Naive B cell (primary cell): ENCODE measurements around the gene TTC36. TPM values are rescaled to one million over a fixed set of nuclear protein-coding genes. Genes with fewer than 3 reads are reported as not detected.
A peak's percentile ranks its signal among the peaks of the same experiment; 100 is the strongest.
"Not testable (repeated sequence)": the region's sequence is repeated elsewhere in the genome, so short reads cannot be mapped to it uniquely, and the experiment has no call there.

Source experiments
- ATAC-seq, 2 donors: fragments of 150-1000 bp; cut with Tn5 transposase; 2 replicates each; pipeline ENCODE4 v1.10.0; 2021; ENCODE audit warnings: low read depth in 2 of 2, mild to moderate bottlenecking in 2 of 2, moderate library complexity in 2 of 2
- DNase-seq: peaks from one replicate; pipeline ENCODE4 v3.0.0; 2022
- H3K27ac Mint-ChIP-seq, 6 donors: one replicate each; pipeline ENCODE4 v1.8.0; 2020 to 2022; ENCODE audit warnings: mild to moderate bottlenecking in 6 of 6, mixed read lengths in 6 of 6, moderate library complexity in 5 of 6, inconsistent platforms in 2 of 6
- H3K27me3 Mint-ChIP-seq, 3 donors: one replicate each; pipeline ENCODE4 v1.8.0; 2021 to 2022; ENCODE audit warnings: mixed read lengths in 3 of 3, mild to moderate bottlenecking in 1 of 3
- H3K36me3 Mint-ChIP-seq, 2 donors: one replicate each; pipeline ENCODE4 v1.8.0; 2020 to 2022; ENCODE audit warnings: mixed read lengths in 2 of 2, inconsistent platforms in 1 of 2, mild to moderate bottlenecking in 1 of 2
- H3K4me1 Mint-ChIP-seq, 3 donors: one replicate each; pipeline ENCODE4 v1.8.0; 2020 to 2022; ENCODE audit warnings: mixed read lengths in 3 of 3, inconsistent platforms in 1 of 3, mild to moderate bottlenecking in 1 of 3, moderate library complexity in 1 of 3
- H3K4me3 Mint-ChIP-seq, 8 donors: one replicate each; pipeline ENCODE4 v1.8.0; 2020 to 2022; ENCODE audit warnings: mild to moderate bottlenecking in 8 of 8, mixed read lengths in 8 of 8, moderate library complexity in 8 of 8, inconsistent platforms in 2 of 8
- H3K9me3 Mint-ChIP-seq, 7 donors: one replicate each; pipeline ENCODE4 v1.8.0; 2020 to 2022; ENCODE audit warnings: mixed read lengths in 7 of 7, mild to moderate bottlenecking in 5 of 7, inconsistent platforms in 2 of 7, moderate library complexity in 1 of 7
- polyA plus RNA-seq, 6 donors: library from polyadenylated mRNA; unstranded; fragments of 300-500 nt; fragmentation: Illumina TruSeq; gene quantifications; one replicate each; pipeline ENCODE4 v1.2.3, GENCODE V29; 2021; ENCODE audit warnings: low read depth in 6 of 6

TTC36 gene
- polyA plus RNA-seq, 6 donors from 2014 or later, result not detected

DNA sequence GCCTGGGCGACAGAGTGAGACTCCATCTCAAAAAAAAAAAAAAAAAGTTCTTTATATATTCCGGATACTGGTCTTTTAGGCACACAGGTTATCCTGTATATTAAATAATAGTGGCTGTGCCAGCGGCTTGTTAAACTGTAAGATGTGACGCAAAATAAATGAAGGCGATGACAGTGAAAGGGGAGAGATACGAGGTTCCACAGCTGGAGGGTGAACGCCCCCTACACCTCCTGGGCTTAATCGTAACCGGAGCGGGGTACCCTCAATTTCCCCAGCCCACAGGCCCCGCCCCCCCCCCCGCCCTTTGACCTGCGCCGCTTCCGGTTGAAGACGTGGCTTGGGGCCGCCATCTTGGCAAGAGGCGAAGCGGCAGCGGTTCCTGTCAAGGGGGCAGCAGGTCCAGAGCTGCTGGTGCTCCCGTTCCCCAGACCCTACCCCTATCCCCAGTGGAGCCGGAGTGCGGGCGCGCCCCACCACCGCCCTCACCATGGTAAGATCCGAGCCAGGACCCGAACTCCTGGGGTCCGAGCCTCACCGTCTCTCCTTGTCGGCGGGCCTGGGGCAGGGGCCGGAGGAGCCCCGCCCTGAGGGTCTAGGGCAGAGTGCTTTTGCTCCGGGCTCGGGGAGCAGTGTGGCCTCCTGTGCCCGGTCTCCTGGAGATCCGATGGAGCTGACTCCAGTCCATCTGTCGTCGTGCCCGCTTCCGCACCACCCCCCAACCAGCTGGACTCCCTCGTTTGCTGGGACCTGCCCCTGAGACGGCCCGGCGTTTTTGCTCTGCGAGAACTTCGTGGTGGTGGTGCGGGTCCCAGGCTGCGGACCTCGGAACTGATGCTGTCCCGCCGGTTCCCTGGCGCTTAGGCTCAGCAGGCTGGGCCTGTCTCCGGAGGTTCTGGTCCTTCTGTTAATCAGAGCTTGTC is 45.0 kb downstream of the TTC36 start, which contains the start of gene ARCN1:
ARCN1 (plus strand) TSS at position 349 of the 920 bp plus-strand sequence; CDS start at position 488, 139 bp downstream.
- peak; percentile 86 to 87 for ATAC-seq
- H3K36me3 Mint-ChIP-seq, result no peaks in the 10 kb centered on the region
- H3K4me3 Mint-ChIP-seq, result peak within 1 kb of the TSS; percentile 87 to 96 (median 95)
- H3K4me1 Mint-ChIP-seq, result peaks cover 29 to 43% (median 36%) of the 10 kb centered on the region in 3 donors
- H3K27ac Mint-ChIP-seq, result peak within 1 kb of the TSS; percentile 94 to 97 (median 96)
- H3K9me3 Mint-ChIP-seq, result no peaks in the 10 kb centered on the region
- DNase-seq, result peak; percentile 73
- H3K27me3 Mint-ChIP-seq, result no peaks in the 10 kb centered on the region

DNA sequence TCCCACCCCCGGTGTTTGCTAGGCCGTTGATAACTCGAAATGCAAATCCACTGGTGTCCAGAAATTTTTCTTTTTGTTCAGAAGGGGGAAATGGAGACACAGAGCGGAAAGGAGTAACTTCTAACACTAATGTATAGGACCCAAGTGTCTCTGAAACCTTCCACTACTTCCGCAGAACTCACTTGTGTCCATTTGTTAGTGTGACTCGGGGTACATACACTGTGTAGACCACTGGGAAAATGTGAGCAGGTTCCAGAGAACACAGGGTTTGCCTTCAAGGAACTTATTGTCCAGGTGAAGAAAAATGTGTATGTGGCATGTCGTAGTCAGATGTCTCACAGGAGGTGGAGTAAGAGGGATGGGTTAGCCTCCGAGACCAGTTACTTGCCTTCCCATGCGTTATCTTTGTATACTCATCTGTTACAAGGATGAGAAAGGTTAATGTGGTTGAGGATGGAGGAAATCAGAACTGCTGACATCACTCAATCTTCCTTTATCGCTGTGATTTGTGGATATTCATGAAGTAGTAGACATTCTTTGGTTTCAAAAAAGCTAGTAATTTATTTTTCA is 45.8 kb downstream of the TTC36 start:
- Mint-ChIP-seq H3K9me3 (no peaks in the 10 kb centered on the region), H3K4me1 (peaks cover 32 to 48% (median 41%) of the 10 kb centered on the region in 3 donors), H3K36me3 (no peaks in the 10 kb centered on the region), H3K27me3 (no peaks in the 10 kb centered on the region), H3K27ac (peak overlapping the region; percentile 94 to 97 (median 96)), H3K4me3 (peak overlapping the region; percentile 87 to 96 (median 95))
- DNase-seq, result no peak
- ATAC-seq, result peak; percentile 3 to 7

- no peak for ATAC-seq
- peak overlapping the region in 5 of 8 donors; percentile 7 to 76 (median 53) for H3K4me3 Mint-ChIP-seq
- no peaks in the 10 kb centered on the region for H3K36me3 Mint-ChIP-seq
- peaks cover 32 to 50% (median 48%) of the 10 kb centered on the region in 3 donors for H3K4me1 Mint-ChIP-seq
- no peaks in the 10 kb centered on the region for H3K27me3 Mint-ChIP-seq
- no peaks in the 10 kb centered on the region for H3K9me3 Mint-ChIP-seq
- peak overlapping the region in 4 of 6 donors; percentile 41 to 82 (median 72) for H3K27ac Mint-ChIP-seq
- no peak for DNase-seq
Observed at GRCh38 chr11:118574636-118575035, 47.4 kb downstream of the TTC36 start.

DNA sequence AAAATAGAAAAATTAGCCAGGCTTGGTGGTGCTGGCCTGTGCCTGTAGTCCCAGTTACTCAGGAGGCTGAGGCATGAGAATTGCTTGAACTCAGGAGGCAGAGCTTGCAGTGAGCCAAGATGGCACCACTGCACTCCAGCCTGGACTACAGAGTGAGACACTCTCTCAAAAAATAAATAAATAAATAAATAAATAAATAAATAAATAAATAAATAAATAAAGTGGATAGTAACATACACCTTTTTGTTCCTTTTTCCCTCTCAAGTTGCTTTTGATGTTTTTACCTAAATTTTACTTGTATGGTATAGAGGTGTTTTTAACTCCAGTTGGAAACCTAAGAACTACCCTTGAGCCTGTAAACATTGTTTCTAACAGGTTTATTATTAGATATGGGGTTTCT is 50.7 kb downstream of the TTC36 start:
- DNase-seq, ATAC-seq, H3K27me3 Mint-ChIP-seq, H3K4me3 Mint-ChIP-seq, H3K36me3 Mint-ChIP-seq, H3K27ac Mint-ChIP-seq, H3K9me3 Mint-ChIP-seq: not testable (repeated sequence)
- H3K4me1 Mint-ChIP-seq, result peaks cover 22 to 40% (median 36%) of the 10 kb centered on the region in 3 donors

Other genes with a start within 250 kb of the TTC36 start
- 1 to 10 TPM in 4 of 6 donors, under 1 TPM in 2; 0.73 to 2.9 (median 1.7) TPM for gene CD3E, start 222.7 kb upstream of the TTC36 start, polyA plus RNA-seq
- gene CD3D, start 184.8 kb upstream of the TTC36 start, polyA plus RNA-seq, result 1 to 10 TPM in 5 of 6 donors, under 1 TPM in 1; 0.39 to 3.9 (median 3.0) TPM
- 1 to 10 TPM in 2 of 6 donors, under 1 TPM in 4; 0.09 to 2.3 (median 0.72) TPM for gene CD3G, start 183.1 kb upstream of the TTC36 start, polyA plus RNA-seq
- 10 to 100 TPM; 19.2 to 28.3 (median 23.5) TPM for gene UBE4A, start 167.9 kb upstream of the TTC36 start, polyA plus RNA-seq
- gene ATP5MG, start 125.9 kb upstream of the TTC36 start, polyA plus RNA-seq, result 100 to 1,000 TPM; 418 to 680 (median 501) TPM
- 10 to 100 TPM in 5 of 6 donors, 1 to 10 TPM in 1; 5.2 to 42.2 (median 17.1) TPM for gene KMT2A, start 91.0 kb upstream of the TTC36 start, polyA plus RNA-seq
- gene TMEM25, start 3.7 kb downstream of the TTC36 start, polyA plus RNA-seq, result 10 to 100 TPM in 1 of 6 donors, 1 to 10 TPM in 5; 5.1 to 10.1 (median 7.7) TPM
- 1 to 10 TPM; 3.5 to 9.6 (median 6.3) TPM for gene IFT46, start 38.5 kb downstream of the TTC36 start, polyA plus RNA-seq
- gene ARCN1, start 44.9 kb downstream of the TTC36 start, polyA plus RNA-seq, result 100 to 1,000 TPM in 5 of 6 donors, 10 to 100 TPM in 1; 97.1 to 135 (median 122) TPM
- under 1 TPM in 1 of 6 donors, not detected in 5; 0.54 TPM for gene PHLDB1, start 80.1 kb downstream of the TTC36 start, polyA plus RNA-seq
- gene TREH, start 152.2 kb downstream of the TTC36 start, polyA plus RNA-seq, result not detected